Loucy (cell line): ENCODE measurements around the gene KCND2.

ENCODE experiments used
- H2AFZ ChIP-seq: fragments of 200-600 bp; sonication (generic); 2 replicates; pipeline ENCODE4 v1.6.0; 2016; ENCODE audit warnings: antibody characterized with exemption, mild to moderate bottlenecking, low read length, moderate library complexity
- H3F3A ChIP-seq: fragments of 200-600 bp; 2 replicates; pipeline ENCODE4 v1.6.0; 2016; ENCODE audit warnings: antibody characterized with exemption, low read depth, mild to moderate bottlenecking
- H3K27me3 ChIP-seq: fragments of 200-600 bp; sonication (generic); 2 replicates; pipeline ENCODE4 v1.6.1; 2014; ENCODE audit warnings: low read length, mild to moderate bottlenecking; ENCODE audit not compliant: insufficient read depth, poor library complexity, severe bottlenecking
- H3K36me3 ChIP-seq: fragments of 200-600 bp; sonication (generic); 2 replicates; pipeline ENCODE4 v1.6.1; 2016; ENCODE audit warnings: low read length; ENCODE audit not compliant: insufficient read depth
- H3K4me1 ChIP-seq: fragments of 200-600 bp; sonication (generic); 2 replicates; pipeline ENCODE4 v1.5.1; 2014; ENCODE audit warnings: low read length, mild to moderate bottlenecking; ENCODE audit not compliant: insufficient read depth, poor library complexity, severe bottlenecking
- H3K4me2 ChIP-seq: fragments of 200-600 bp; sonication (generic); 2 replicates; pipeline ENCODE4 v1.6.0; 2014; ENCODE audit warnings: antibody characterized with exemption, low read length, low read depth, mild to moderate bottlenecking; ENCODE audit not compliant: poor library complexity, severe bottlenecking
- H3K4me3 ChIP-seq: fragments of 200-600 bp; sonication (generic); 2 replicates; pipeline ENCODE4 v1.5.1; 2014; ENCODE audit warnings: low read length, mild to moderate bottlenecking, mixed read lengths; ENCODE audit not compliant: poor library complexity, severe bottlenecking
- H3K79me2 ChIP-seq: fragments of 200-600 bp; sonication (generic); 2 replicates; pipeline ENCODE4 v1.6.1; 2014; ENCODE audit warnings: low read length; ENCODE audit not compliant: insufficient read depth
- H3K9ac ChIP-seq: fragments of 200-600 bp; sonication (generic); 2 replicates; pipeline ENCODE4 v1.6.0; 2014; ENCODE audit warnings: mild to moderate bottlenecking, low read depth, low read length, moderate library complexity; ENCODE audit not compliant: poor library complexity, severe bottlenecking
- H3K9me2 ChIP-seq: fragments of 200-600 bp; sonication (generic); replicated peaks from 2 replicates; pipeline ENCODE4 v1.6.1; 2016; ENCODE audit warnings: low read depth, low read length, mixed read lengths
- H3K9me3 ChIP-seq: fragments of 200-600 bp; sonication (generic); 2 replicates; pipeline ENCODE4 v1.6.1; 2014; ENCODE audit warnings: mild to moderate bottlenecking, antibody characterized with exemption, low read length, low read depth; ENCODE audit not compliant: insufficient read depth
- H4K20me1 ChIP-seq: fragments of 200-600 bp; sonication (generic); 2 replicates; pipeline ENCODE4 v1.6.0; 2014; ENCODE audit warnings: antibody characterized with exemption, low read length, mild to moderate bottlenecking; ENCODE audit not compliant: insufficient read depth, poor library complexity, severe bottlenecking
- EZH2phosphoT487 ChIP-seq: fragments of 200-600 bp; IDR thresholded peaks from 2 replicates; pipeline ENCODE4 v1.6.1; 2018; ENCODE audit warnings: antibody characterized with exemption, mild to moderate bottlenecking, moderate library complexity, borderline replicate concordance
- TF ChIP-seq, protein P1 (sequence below): fragments of 200-600 bp; sonication (generic); conservative IDR thresholded peaks from 2 replicates; pipeline ENCODE4 v1.5.1; 2014; ENCODE audit warnings: mild to moderate bottlenecking, antibody characterized with exemption, low read length

KCND2 gene

GRCh38 chr7:120456699-120457098, 183.7 kb downstream of the KCND2 start:
- H3K79me2 ChIP-seq: no peaks in the 10 kb centered on the region
- no peak overlapping the region for H3K4me2 ChIP-seq
- no peaks in the 10 kb centered on the region for H3K36me3 ChIP-seq
- H3K9me2 ChIP-seq: no peaks in the 10 kb centered on the region
- H3K4me1 ChIP-seq: no peaks in the 10 kb centered on the region
- no peak overlapping the region for H2AFZ ChIP-seq
- no peak overlapping the region for H3K4me3 ChIP-seq
- no peaks in the 10 kb centered on the region for H3F3A ChIP-seq
- peaks cover 5% of the 10 kb centered on the region; the same call in 1 of the 2 replicates for H3K9me3 ChIP-seq
- no peak for TF ChIP-seq EZH2phosphoT487
- TF ChIP-seq, protein P1, sequence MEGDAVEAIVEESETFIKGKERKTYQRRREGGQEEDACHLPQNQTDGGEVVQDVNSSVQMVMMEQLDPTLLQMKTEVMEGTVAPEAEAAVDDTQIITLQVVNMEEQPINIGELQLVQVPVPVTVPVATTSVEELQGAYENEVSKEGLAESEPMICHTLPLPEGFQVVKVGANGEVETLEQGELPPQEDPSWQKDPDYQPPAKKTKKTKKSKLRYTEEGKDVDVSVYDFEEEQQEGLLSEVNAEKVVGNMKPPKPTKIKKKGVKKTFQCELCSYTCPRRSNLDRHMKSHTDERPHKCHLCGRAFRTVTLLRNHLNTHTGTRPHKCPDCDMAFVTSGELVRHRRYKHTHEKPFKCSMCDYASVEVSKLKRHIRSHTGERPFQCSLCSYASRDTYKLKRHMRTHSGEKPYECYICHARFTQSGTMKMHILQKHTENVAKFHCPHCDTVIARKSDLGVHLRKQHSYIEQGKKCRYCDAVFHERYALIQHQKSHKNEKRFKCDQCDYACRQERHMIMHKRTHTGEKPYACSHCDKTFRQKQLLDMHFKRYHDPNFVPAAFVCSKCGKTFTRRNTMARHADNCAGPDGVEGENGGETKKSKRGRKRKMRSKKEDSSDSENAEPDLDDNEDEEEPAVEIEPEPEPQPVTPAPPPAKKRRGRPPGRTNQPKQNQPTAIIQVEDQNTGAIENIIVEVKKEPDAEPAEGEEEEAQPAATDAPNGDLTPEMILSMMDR: no peak
- H3K27me3 ChIP-seq: no peaks in the 10 kb centered on the region
- no peak overlapping the region for H3K9ac ChIP-seq
- no peaks in the 10 kb centered on the region for H4K20me1 ChIP-seq

DNA sequence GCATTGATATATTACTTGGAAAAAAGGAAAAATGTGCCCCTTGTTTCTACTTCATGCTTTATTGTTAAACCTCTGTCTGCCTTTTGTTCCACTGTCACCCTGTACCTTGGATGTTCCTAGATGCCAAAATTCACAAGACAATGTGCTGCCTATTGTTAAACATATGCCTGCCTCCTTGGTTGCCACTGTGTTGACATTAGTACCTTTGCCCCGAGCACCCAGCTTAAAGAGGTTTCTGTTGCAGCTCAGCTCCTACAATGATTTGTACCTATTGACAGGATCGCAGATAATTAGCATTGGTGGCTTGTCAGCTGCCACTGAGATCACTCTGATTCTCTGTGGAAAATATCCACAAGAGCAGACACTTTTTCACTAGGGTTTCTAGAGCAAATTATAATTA, 188.0 kb downstream of the KCND2 start:
- H3F3A ChIP-seq: no peaks in the 10 kb centered on the region
- H3K79me2 ChIP-seq: no peaks in the 10 kb centered on the region

DNA sequence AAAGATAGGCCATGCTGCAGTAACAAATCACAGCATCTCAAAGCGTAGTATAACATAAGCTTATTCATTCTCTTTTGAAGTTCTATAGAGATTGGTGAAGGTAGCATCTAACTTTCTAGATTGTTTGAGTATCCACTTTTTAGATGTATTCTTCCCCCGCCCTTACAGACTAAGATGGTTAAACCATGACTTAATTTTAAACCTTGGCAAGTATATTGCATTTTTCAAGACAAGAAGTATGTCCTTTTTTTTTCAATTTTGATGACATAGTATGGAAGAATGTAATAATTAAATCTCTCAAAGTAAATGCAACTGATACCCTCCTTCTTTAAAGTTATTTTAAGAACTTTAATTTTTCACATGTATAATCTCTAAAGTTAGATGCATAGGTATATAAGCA, 190.0 kb downstream of the KCND2 start:
- Histone ChIP-seq H3K27me3 (no peaks in the 10 kb centered on the region), H3K9me2 (0 out of 2 replicates have a peak, but pooled peaks cover 5% of the 10 kb centered on the region), H4K20me1 (no peaks in the 10 kb centered on the region), H3F3A (no peaks in the 10 kb centered on the region), H3K79me2 (no peaks in the 10 kb centered on the region), H3K9me3 (no peaks in the 10 kb centered on the region), H3K4me2 (no peak overlapping the region), H3K9ac (no peak overlapping the region), H3K4me1 (no peaks in the 10 kb centered on the region), H3K36me3 (no peaks in the 10 kb centered on the region), H3K4me3 (no peak overlapping the region), H2AFZ (no peak overlapping the region)
- no peak for TF ChIP-seq EZH2phosphoT487
- TF ChIP-seq, protein P1: no peak

More for the DNA sequence above, 188.0 kb downstream of the KCND2 start:
- no peaks in the 10 kb centered on the region for H3K9me2 ChIP-seq
- H3K4me2 ChIP-seq: no peak overlapping the region
- H2AFZ ChIP-seq: no peak overlapping the region
- no peak overlapping the region for H3K9ac ChIP-seq
- H3K27me3 ChIP-seq: no peaks in the 10 kb centered on the region
- TF ChIP-seq EZH2phosphoT487: no peak
- TF ChIP-seq, protein P1: no peak
- H4K20me1 ChIP-seq: no peaks in the 10 kb centered on the region
- H3K4me3 ChIP-seq: no peak overlapping the region
- H3K4me1 ChIP-seq: no peaks in the 10 kb centered on the region
- H3K9me3 ChIP-seq: peaks cover 2% of the 10 kb centered on the region; the same call in 1 of the 2 replicates
- H3K36me3 ChIP-seq: no peaks in the 10 kb centered on the region
